ENCODE measurements around the gene TNPO1.
A peak's percentile ranks its signal among the peaks of the same experiment; 100 is the strongest.
"Not testable (repeated sequence)": the region's sequence is repeated elsewhere in the genome, so short reads cannot be mapped to it uniquely, and the experiment has no call there.

The TNPO1 gene

GRCh38 chr5:72816284-72817075 lies at the start of gene TNPO1:
Gene TNPO1 (plus strand): TSS chr5:72816661. CDS start chr5:72816738, 77 bp downstream.
- peak; percentile 38 for FAIRE-seq

GRCh38 chr5:72767289-72768010 lies 49.0 kb upstream of the TNPO1 start:
- FAIRE-seq = no peak
- no peak for DNase-seq (ENCODE audit: insufficient read length, low spot score)
- no peak for TF ChIP-seq POLR2A (IDR thresholded peaks at IDR 0.05; ENCODE audit: low read depth, low read length)

More at GRCh38 chr5:72816284-72817075, at the start of gene TNPO1:
- peak; percentile 89 for TF ChIP-seq POLR2A (IDR thresholded peaks at IDR 0.05; ENCODE audit: low read depth, low read length)
- peak; percentile 61 for DNase-seq (ENCODE audit: insufficient read length, low spot score)

GRCh38 chr5:72770266-72770665 lies 46.2 kb upstream of the TNPO1 start:
- FAIRE-seq (no peak), DNase-seq (ENCODE audit: insufficient read length, low spot score) (no peak)
- TF ChIP-seq POLR2A (IDR thresholded peaks at IDR 0.05; ENCODE audit: low read depth, low read length) = no peak

- no peak for TF ChIP-seq POLR2A (IDR thresholded peaks at IDR 0.05; ENCODE audit: low read depth, low read length)
- FAIRE-seq = no peak
- DNase-seq (ENCODE audit: insufficient read length, low spot score) = no peak
Measured at GRCh38 chr5:72776684-72777083, 39.8 kb upstream of the TNPO1 start.

GRCh38 chr5:72779520-72779919 lies 36.9 kb upstream of the TNPO1 start:
- DNase-seq (ENCODE audit: insufficient read length, low spot score) = no peak
- no peak for FAIRE-seq
- TF ChIP-seq POLR2A (IDR thresholded peaks at IDR 0.05; ENCODE audit: low read depth, low read length) = no peak

GRCh38 chr5:72783354-72783753 lies 33.1 kb upstream of the TNPO1 start:
- FAIRE-seq (no peak), DNase-seq (ENCODE audit: insufficient read length, low spot score) (no peak)
- TF ChIP-seq POLR2A (IDR thresholded peaks at IDR 0.05; ENCODE audit: low read depth, low read length) = no peak

GRCh38 chr5:72784129-72784528 lies 32.3 kb upstream of the TNPO1 start:
- FAIRE-seq (no peak), DNase-seq (ENCODE audit: insufficient read length, low spot score) (no peak)
- TF ChIP-seq POLR2A (IDR thresholded peaks at IDR 0.05; ENCODE audit: low read depth, low read length) = no peak

GRCh38 chr5:72785801-72786200 lies 30.7 kb upstream of the TNPO1 start:
- TF ChIP-seq POLR2A (IDR thresholded peaks at IDR 0.05; ENCODE audit: low read depth, low read length) = no peak
- no peak for FAIRE-seq
- no peak for DNase-seq (ENCODE audit: insufficient read length, low spot score)

GRCh38 chr5:72786676-72787075 lies 29.8 kb upstream of the TNPO1 start:
- FAIRE-seq = no peak
- no peak for DNase-seq (ENCODE audit: insufficient read length, low spot score)
- TF ChIP-seq POLR2A (IDR thresholded peaks at IDR 0.05; ENCODE audit: low read depth, low read length) = no peak

- DNase-seq (ENCODE audit: insufficient read length, low spot score) (no peak), FAIRE-seq (peak; percentile 30)
- no peak for TF ChIP-seq POLR2A (IDR thresholded peaks at IDR 0.05; ENCODE audit: low read depth, low read length)
Measured at GRCh38 chr5:72788866-72789505, 27.5 kb upstream of the TNPO1 start.

GRCh38 chr5:72790186-72790585 lies 26.3 kb upstream of the TNPO1 start:
- no peak for TF ChIP-seq POLR2A (IDR thresholded peaks at IDR 0.05; ENCODE audit: low read depth, low read length)
- DNase-seq (ENCODE audit: insufficient read length, low spot score) (no peak), FAIRE-seq (no peak)

GRCh38 chr5:72792662-72793061 lies 23.8 kb upstream of the TNPO1 start:
- not testable (repeated sequence) for DNase-seq (ENCODE audit: insufficient read length, low spot score); FAIRE-seq

- no peak for TF ChIP-seq POLR2A (IDR thresholded peaks at IDR 0.05; ENCODE audit: low read depth, low read length)
- no peak for DNase-seq (ENCODE audit: insufficient read length, low spot score)
- no peak for FAIRE-seq
Measured at GRCh38 chr5:72796001-72796400, 20.5 kb upstream of the TNPO1 start.

GRCh38 chr5:72799721-72800120 lies 16.7 kb upstream of the TNPO1 start:
- DNase-seq (ENCODE audit: insufficient read length, low spot score) (no peak), FAIRE-seq (peak; percentile 23)
- no peak for TF ChIP-seq POLR2A (IDR thresholded peaks at IDR 0.05; ENCODE audit: low read depth, low read length)

- FAIRE-seq; DNase-seq (ENCODE audit: insufficient read length, low spot score): not testable (repeated sequence)
Measured at GRCh38 chr5:72808637-72809036, 7.8 kb upstream of the TNPO1 start.
